Lower lobe of right lung (tissue), 2 donors: Measurements from ENCODE around the gene EYA4. TPM values are rescaled to one million over a fixed set of nuclear protein-coding genes. Genes with fewer than 3 reads are reported as not detected.

ENCODE experiments used
- ATAC-seq, 2 donors: fragments of 200-7000 bp; cut with Tn5 transposase; one replicate each; pipeline ENCODE4 v1.9.1; 2020 to 2022; ENCODE audit warnings: mild to moderate bottlenecking in 2 of 2, moderate library complexity in 2 of 2
- DNase-seq: peaks from one replicate; pipeline ENCODE4 v3.0.0-alpha.2; 2020
- H3K27ac ChIP-seq: fragments of 200-600 bp; one replicate; pipeline ENCODE4 v1.8.0; 2022
- H3K27me3 ChIP-seq: fragments of 200-600 bp; one replicate; pipeline ENCODE4 v1.8.0; 2022; ENCODE audit warnings: low read depth
- H3K36me3 ChIP-seq: fragments of 200-600 bp; one replicate; pipeline ENCODE4 v1.8.0; 2022; ENCODE audit warnings: mild to moderate bottlenecking
- H3K4me1 ChIP-seq: fragments of 200-600 bp; one replicate; pipeline ENCODE4 v1.8.0; 2022
- H3K4me3 ChIP-seq: fragments of 200-600 bp; one replicate; pipeline ENCODE4 v1.8.0; 2022; ENCODE audit warnings: mild to moderate bottlenecking
- H3K9me3 ChIP-seq: fragments of 200-600 bp; one replicate; pipeline ENCODE4 v1.8.0; 2022
- intact Hi-C: fragments of 100-400 bp; cut with DNase I; formaldehyde crosslinking; loops from one replicate; pipeline ENCODE4 v1.11.0; 2022
- total RNA-seq: library from RNA; stranded (reverse); fragmentation: NEBNext Ultra II Directional; extraction: Animal tissue kit (Norgen Biotek cat#: 25700); gene quantifications from one replicate; pipeline ENCODE4 v1.2.1, GENCODE V29; 2021
- TF ChIP-seq, protein P1 (sequence below): fragments of 200-600 bp; IDR thresholded peaks from one replicate; pipeline ENCODE4 v1.8.0; 2022; ENCODE audit warnings: antibody characterized with exemption, mild to moderate bottlenecking
- donor health status: DM: no; HTN: yes; CAD: no; lungs with severe emphysema.

The EYA4 gene
- total RNA-seq, 1 donor from 2014 or later = 2.6 TPM

DNA sequence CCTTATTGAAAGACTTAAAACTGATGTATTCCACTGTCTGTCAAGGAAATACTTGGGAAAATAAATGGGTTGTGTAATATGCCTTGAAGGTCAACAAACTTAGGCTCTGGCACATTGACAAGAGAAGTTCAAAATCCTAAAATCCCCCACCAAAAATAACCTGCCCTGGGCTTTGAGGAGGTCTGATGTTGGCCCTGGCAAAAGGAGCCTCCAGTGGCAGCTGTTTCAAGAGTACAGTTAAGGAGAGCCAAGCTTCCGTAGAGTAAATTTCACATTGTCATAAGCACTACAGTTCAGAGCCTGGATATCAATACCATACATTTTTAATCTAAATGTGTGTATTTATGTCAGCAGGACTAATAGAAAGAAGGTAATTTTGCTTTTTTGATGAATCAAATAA, 282.7 kb downstream of the EYA4 start:
- ATAC-seq = no peak
- no peaks in the 10 kb centered on the region for H3K36me3 ChIP-seq
- no peaks in the 10 kb centered on the region for H3K4me1 ChIP-seq
- TF ChIP-seq, protein P1, sequence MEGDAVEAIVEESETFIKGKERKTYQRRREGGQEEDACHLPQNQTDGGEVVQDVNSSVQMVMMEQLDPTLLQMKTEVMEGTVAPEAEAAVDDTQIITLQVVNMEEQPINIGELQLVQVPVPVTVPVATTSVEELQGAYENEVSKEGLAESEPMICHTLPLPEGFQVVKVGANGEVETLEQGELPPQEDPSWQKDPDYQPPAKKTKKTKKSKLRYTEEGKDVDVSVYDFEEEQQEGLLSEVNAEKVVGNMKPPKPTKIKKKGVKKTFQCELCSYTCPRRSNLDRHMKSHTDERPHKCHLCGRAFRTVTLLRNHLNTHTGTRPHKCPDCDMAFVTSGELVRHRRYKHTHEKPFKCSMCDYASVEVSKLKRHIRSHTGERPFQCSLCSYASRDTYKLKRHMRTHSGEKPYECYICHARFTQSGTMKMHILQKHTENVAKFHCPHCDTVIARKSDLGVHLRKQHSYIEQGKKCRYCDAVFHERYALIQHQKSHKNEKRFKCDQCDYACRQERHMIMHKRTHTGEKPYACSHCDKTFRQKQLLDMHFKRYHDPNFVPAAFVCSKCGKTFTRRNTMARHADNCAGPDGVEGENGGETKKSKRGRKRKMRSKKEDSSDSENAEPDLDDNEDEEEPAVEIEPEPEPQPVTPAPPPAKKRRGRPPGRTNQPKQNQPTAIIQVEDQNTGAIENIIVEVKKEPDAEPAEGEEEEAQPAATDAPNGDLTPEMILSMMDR = no peak
- no peaks in the 10 kb centered on the region for H3K9me3 ChIP-seq
- intact Hi-C loops = no loop called here
- no peak for DNase-seq
- no peaks in the 10 kb centered on the region for H3K27me3 ChIP-seq
- no peak overlapping the region for H3K27ac ChIP-seq
- no peak overlapping the region for H3K4me3 ChIP-seq

DNA sequence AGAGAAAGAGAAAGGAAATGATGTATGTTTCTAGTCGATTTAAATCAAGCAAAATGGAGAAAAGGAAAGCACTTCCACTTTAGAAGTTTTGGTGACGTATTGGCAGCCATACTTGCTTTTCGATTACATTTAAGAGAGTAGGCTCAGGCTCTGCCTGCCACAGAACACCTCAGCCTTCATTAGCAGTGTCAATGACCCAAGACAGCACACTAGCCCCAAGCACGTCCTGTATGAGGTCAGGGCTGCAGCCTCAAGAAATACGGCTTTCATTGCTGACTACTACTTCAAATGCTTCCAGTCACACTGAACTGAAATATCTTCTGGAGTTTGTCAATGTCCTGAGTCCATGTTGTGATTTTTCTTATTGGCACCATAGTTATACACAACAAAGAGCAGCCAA, 285.3 kb downstream of the EYA4 start:
- Histone ChIP-seq H3K9me3 (no peaks in the 10 kb centered on the region), H3K36me3 (no peaks in the 10 kb centered on the region), H3K4me1 (no peaks in the 10 kb centered on the region), H3K27me3 (no peaks in the 10 kb centered on the region), H3K27ac (no peak overlapping the region), H3K4me3 (no peak overlapping the region)
- ATAC-seq (no peak), DNase-seq (no peak)
- intact Hi-C loops = no loop called here
- TF ChIP-seq, protein P1 = no peak

DNA sequence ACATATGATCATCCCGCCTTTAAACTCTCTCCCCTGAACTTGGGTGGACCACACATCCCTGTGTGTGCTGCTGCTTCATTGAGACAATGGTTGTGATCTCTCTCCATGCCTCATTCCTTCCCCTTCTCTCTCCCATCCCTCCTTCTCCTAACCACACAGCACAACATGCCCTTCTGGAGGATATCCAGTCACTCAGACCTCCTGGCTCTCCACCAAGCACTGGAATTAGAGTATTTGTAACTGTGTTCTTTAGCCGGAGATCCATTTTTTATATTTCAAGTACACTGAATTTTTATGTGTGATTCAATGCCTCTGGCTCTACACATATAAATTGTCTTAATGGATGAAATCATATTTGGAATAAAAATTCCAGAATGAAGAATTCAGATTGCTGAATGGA, 287.4 kb downstream of the EYA4 start:
- TF ChIP-seq, protein P1 = no peak

DNA sequence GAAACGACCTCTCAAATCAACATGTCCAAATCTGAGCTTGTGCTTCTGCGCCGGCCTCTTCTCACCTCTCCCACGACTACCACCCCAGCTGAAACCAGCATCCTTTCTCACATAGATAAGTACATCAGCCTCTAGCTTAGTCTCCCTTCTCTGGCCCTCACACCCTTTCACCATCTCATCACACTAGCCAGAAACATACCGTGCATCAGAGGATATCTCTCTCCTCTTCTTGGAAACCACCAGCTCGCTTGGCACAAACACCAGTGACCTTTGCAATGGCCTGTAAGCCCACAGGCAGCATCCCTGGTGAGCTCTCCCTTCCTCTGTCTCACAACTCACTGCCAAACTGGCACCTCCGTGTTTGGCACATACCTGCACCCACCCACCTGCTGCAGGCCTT, 291.8 kb downstream of the EYA4 start:
- Histone ChIP-seq H3K9me3 (no peaks in the 10 kb centered on the region), H3K4me3 (no peak overlapping the region), H3K4me1 (no peaks in the 10 kb centered on the region), H3K36me3 (no peaks in the 10 kb centered on the region), H3K27ac (no peak overlapping the region), H3K27me3 (no peaks in the 10 kb centered on the region)
- ATAC-seq (no peak), DNase-seq (no peak)
- TF ChIP-seq, protein P1 = no peak
- intact Hi-C loops = no loop called here

More for the DNA sequence above, 287.4 kb downstream of the EYA4 start:
- H3K27me3 ChIP-seq = no peaks in the 10 kb centered on the region
- no peaks in the 10 kb centered on the region for H3K36me3 ChIP-seq
- H3K4me1 ChIP-seq = no peaks in the 10 kb centered on the region
- no peak overlapping the region for H3K4me3 ChIP-seq
- no peak overlapping the region for H3K27ac ChIP-seq
- DNase-seq (no peak), ATAC-seq (no peak)
- intact Hi-C loops = no loop called here
- no peaks in the 10 kb centered on the region for H3K9me3 ChIP-seq

DNA sequence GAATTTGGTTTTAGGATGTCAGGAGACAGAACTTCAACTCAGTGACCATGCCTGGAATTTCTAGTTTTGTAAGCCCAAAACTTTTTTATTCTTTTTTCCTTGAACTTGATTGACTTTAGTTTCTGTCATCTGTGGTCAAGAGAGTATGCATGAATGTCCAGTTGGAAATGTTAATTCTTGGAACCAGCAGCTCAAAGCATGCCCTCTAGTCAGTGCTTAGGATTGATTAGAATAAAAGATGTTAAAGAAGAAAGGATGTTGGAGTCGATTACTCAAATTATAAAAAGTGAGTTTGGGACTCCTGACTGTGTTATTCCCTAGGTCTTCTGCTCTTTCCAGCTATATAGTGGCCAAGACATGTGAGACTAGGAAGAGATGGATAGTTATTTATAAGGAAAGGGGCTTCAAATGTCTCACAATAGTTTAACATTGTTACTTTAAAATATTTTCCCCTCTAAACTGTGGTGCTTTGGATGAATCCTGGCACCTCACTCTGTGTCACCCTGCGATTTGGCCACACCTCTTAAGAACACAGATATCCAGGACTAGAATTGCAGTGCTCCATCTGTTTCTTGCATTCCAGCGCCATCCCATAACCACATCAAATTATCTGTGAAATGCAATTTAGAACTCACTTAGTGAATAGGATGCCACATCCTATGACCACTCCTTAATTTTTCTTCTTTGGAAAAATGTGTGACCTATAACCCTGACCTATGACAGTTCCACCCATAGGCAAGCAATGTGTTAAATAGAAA, 298.5 kb downstream of the EYA4 start:
- Histone ChIP-seq H3K9me3 (no peaks in the 10 kb centered on the region), H3K36me3 (no peaks in the 10 kb centered on the region), H3K27ac (no peak overlapping the region), H3K4me1 (no peaks in the 10 kb centered on the region), H3K27me3 (no peaks in the 10 kb centered on the region), H3K4me3 (no peak overlapping the region)
- intact Hi-C loops = no loop called here
- ATAC-seq (no peak), DNase-seq (no peak)
- TF ChIP-seq, protein P1 = no peak
